ENCODE data around the gene MAP3K10.

MAP3K10 gene

DNA sequence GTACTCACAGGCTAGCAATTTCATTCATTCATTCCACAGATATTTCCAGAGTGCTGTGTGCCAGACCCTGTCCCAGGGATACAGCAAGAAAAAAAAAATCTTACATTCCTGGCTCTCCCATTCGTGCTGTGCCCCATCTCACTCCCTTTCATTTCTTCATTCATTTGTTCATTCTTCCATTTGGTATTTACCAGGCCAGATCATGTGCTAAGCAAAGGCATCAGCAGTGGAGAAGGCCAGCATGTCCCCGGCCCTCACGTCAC, 2.3 kb downstream of the MAP3K10 start:
- TF ChIP-seq, protein P1, sequence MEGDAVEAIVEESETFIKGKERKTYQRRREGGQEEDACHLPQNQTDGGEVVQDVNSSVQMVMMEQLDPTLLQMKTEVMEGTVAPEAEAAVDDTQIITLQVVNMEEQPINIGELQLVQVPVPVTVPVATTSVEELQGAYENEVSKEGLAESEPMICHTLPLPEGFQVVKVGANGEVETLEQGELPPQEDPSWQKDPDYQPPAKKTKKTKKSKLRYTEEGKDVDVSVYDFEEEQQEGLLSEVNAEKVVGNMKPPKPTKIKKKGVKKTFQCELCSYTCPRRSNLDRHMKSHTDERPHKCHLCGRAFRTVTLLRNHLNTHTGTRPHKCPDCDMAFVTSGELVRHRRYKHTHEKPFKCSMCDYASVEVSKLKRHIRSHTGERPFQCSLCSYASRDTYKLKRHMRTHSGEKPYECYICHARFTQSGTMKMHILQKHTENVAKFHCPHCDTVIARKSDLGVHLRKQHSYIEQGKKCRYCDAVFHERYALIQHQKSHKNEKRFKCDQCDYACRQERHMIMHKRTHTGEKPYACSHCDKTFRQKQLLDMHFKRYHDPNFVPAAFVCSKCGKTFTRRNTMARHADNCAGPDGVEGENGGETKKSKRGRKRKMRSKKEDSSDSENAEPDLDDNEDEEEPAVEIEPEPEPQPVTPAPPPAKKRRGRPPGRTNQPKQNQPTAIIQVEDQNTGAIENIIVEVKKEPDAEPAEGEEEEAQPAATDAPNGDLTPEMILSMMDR (conservative IDR thresholded peaks at IDR 0.05; ENCODE audit: control insufficient read depth, insufficient read depth, low read depth, low read length): no peak
- no peak for DNase-seq (ENCODE audit: low read depth)
- H3K4me3 ChIP-seq (ENCODE audit: control insufficient read depth, low read depth, low read length): no peak overlapping the region

DNA sequence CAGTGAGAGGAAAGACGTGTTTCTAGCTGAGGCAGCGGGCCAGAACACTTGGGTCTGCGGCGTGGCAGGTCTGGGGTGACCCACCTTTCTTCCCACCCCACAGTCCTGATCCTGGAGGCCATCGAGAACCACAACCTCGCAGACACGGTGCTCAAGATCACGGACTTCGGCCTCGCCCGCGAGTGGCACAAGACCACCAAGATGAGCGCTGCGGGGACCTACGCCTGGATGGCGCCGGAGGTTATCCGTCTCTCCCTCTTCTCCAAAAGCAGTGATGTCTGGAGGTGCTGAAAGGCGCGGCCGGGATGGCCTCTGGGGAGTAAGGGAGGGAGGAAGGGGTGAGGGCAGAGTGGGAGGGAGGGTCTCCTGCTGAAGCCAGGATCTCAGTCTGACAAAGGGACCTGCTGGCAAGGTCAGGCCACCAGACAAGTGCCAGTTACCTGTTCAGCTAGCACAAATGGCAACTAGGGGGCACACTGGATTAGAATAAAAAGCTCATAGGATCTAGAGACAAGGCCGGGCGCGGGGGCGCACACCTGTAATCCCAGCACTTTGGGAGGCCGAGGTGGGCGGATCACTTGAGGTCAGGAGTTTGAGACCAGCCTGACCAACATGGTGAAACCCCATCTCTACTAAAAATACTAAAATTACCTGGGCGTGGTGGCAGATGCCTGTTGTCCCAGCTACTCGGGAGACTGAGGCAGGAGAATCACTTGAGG, 7.2 kb downstream of the MAP3K10 start:
- DNase-seq (ENCODE audit: low read depth): no peak
- TF ChIP-seq, protein P1 (conservative IDR thresholded peaks at IDR 0.05; ENCODE audit: control insufficient read depth, insufficient read depth, low read depth, low read length): no peak
- H3K4me3 ChIP-seq (ENCODE audit: control insufficient read depth, low read depth, low read length): no peak overlapping the region

DNA sequence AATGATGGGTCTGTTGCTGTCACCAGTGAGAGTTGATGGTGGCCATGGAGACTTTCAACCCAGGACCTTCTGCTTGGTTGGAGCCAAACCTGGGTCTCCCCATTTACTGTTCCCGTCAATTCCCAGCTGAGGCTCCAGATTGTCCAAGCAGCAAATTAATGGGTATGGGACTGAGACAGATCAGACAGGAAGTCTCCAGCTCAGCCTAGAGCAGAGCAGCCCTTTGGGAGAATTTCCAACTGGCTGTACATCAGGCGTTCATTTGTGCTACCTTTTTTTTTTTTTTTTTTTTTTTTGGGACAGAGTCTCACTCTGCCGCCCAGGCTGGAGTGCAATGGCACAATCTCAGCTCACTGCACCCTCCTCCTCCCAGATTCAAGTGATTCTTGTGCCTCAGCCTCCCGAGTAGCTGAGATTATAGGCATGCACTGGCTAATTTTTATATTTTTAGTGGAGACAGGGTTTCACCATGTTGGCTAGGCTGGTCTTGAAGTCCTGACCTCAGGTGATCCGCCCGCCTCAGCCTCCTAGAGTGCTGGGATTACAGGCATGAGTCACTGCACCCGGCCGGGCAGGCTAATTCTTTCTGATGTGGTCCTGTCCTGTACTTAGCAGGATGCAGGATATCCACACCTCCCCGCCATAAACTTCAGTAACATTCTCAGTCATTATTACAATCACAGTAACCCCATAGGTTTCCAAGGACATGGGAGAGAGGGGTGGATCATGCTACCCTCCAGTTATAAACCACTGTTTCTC, 9.3 kb downstream of the MAP3K10 start:
- DNase-seq (ENCODE audit: low read depth): no peak
- TF ChIP-seq, protein P1 (conservative IDR thresholded peaks at IDR 0.05; ENCODE audit: control insufficient read depth, insufficient read depth, low read depth, low read length): no peak
- H3K4me3 ChIP-seq (ENCODE audit: control insufficient read depth, low read depth, low read length): no peak overlapping the region

DNA sequence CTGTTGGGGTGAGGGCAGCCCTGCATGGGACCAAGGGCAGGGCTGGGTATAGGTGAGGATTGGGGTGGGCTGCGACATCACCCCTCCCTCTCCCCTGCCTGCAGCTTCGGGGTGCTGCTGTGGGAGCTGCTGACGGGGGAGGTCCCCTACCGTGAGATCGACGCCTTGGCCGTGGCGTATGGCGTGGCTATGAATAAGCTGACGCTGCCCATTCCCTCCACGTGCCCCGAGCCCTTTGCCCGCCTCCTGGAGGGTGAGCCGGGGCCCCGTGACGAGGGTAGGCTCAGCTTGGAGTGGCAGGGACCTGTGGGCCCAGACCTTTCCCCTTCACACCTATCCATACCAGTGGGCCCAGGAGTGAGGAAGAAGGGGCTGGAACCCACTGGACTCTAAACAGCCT, 13.2 kb downstream of the MAP3K10 start:
- TF ChIP-seq, protein P1 (conservative IDR thresholded peaks at IDR 0.05; ENCODE audit: control insufficient read depth, insufficient read depth, low read depth, low read length): no peak
- no peak overlapping the region for H3K4me3 ChIP-seq (ENCODE audit: control insufficient read depth, low read depth, low read length)
- DNase-seq (ENCODE audit: low read depth): no peak

DNA sequence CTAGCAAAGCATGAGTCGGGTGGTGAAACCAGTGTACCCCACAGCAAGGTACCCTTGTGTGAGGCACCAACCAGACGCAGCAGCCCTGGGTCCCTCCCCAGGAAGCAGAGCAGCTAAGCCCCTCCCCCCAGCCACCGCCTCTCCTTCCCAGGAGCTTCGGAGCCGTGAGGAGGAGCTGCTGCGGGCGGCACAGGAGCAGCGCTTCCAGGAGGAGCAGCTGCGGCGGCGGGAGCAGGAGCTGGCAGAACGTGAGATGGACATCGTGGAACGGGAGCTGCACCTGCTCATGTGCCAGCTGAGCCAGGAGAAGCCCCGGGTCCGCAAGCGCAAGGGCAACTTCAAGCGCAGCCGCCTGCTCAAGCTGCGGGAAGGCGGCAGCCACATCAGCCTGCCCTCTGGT, 14.5 kb downstream of the MAP3K10 start:
- TF ChIP-seq, protein P1 (conservative IDR thresholded peaks at IDR 0.05; ENCODE audit: control insufficient read depth, insufficient read depth, low read depth, low read length): no peak
- no peak for DNase-seq (ENCODE audit: low read depth)
- H3K4me3 ChIP-seq (ENCODE audit: control insufficient read depth, low read depth, low read length): no peak overlapping the region

DNA sequence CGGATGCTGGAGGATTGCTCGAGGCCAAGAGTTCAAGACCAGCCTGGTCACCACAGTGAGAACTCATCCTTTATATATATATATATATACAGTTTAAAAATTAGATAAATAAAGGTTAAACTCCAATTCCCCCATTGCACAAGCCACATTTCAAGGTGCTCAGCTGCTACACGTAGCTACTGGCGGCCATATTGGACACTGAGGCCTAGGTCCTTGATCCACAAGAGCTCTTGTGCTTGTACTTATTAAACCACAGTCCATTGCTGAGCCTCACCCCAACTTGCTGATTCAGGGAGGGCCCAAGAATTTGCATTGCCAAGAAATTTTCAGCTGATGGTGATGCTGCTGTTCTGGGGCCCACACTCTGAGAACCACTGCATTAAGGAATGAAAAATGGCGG, 17.4 kb downstream of the MAP3K10 start:
- no peak overlapping the region for H3K4me3 ChIP-seq (ENCODE audit: control insufficient read depth, low read depth, low read length)
- TF ChIP-seq, protein P1 (conservative IDR thresholded peaks at IDR 0.05; ENCODE audit: control insufficient read depth, insufficient read depth, low read depth, low read length): no peak
- no peak for DNase-seq (ENCODE audit: low read depth)
